GM18520 (cell line): ENCODE data around the gene DICER1.
"Not testable (repeated sequence)": the region's sequence is repeated elsewhere in the genome, so short reads cannot be mapped to it uniquely, and the experiment has no call there.

Experiments
- ATAC-seq: cut with Tn5 transposase; IDR thresholded peaks from one replicate; pipeline ENCODE4 v1.9.1; 2021; ENCODE audit not compliant: unreplicated experiment

The DICER1 gene

GRCh38 chr14:95149441-95149840, 7.9 kb downstream of the DICER1 start:
- no peak for ATAC-seq

GRCh38 chr14:95147597-95147996, 9.7 kb downstream of the DICER1 start:
- ATAC-seq, result no peak

- no peak for ATAC-seq
Observed at GRCh38 chr14:95146079-95146771, 11.1 kb downstream of the DICER1 start.

GRCh38 chr14:95144849-95145248, 12.5 kb downstream of the DICER1 start:
- ATAC-seq, result no peak

GRCh38 chr14:95143808-95144620, 13.3 kb downstream of the DICER1 start:
- ATAC-seq, result no peak

GRCh38 chr14:95142208-95142607, 15.1 kb downstream of the DICER1 start:
- no peak for ATAC-seq

GRCh38 chr14:95141684-95142083, 15.6 kb downstream of the DICER1 start:
- ATAC-seq, result no peak

GRCh38 chr14:95140060-95140858, 17.1 kb downstream of the DICER1 start:
- no peak for ATAC-seq

- no peak for ATAC-seq
Observed at GRCh38 chr14:95138876-95139275, 18.5 kb downstream of the DICER1 start.

GRCh38 chr14:95138455-95138854, 18.9 kb downstream of the DICER1 start:
- ATAC-seq, result not testable (repeated sequence)

- no peak for ATAC-seq
Observed at GRCh38 chr14:95137804-95138167, 19.5 kb downstream of the DICER1 start.

GRCh38 chr14:95137164-95137803, 20.0 kb downstream of the DICER1 start:
- ATAC-seq, result no peak

GRCh38 chr14:95136631-95137030, 20.7 kb downstream of the DICER1 start:
- ATAC-seq, result no peak

GRCh38 chr14:95134304-95134933, 22.9 kb downstream of the DICER1 start:
- no peak for ATAC-seq

GRCh38 chr14:95133282-95133681, 24.0 kb downstream of the DICER1 start:
- ATAC-seq, result no peak

GRCh38 chr14:95132760-95133159, 24.6 kb downstream of the DICER1 start:
- ATAC-seq, result no peak

GRCh38 chr14:95130549-95130948, 26.8 kb downstream of the DICER1 start:
- no peak for ATAC-seq

- ATAC-seq, result no peak
Observed at GRCh38 chr14:95128140-95128539, 29.2 kb downstream of the DICER1 start.

- no peak for ATAC-seq
Observed at GRCh38 chr14:95127531-95127911, 29.8 kb downstream of the DICER1 start.

- no peak for ATAC-seq
Observed at GRCh38 chr14:95126906-95127530, 30.3 kb downstream of the DICER1 start.
